ENCODE results near the gene MMP10.

GRCh38 chr11:102781676-102782075, 1.2 kb upstream of the MMP10 start:
- no peak for TF ChIP-seq CTCF (conservative IDR thresholded peaks at IDR 0.05; ENCODE audit: low read length)
- TF ChIP-seq EZH2phosphoT487 (IDR thresholded peaks at IDR 0.05; ENCODE audit: borderline replicate concordance), result no peak

All from Loucy (cell line).